ENCODE data around the gene NOP16. TPM values are rescaled to one million over a fixed set of nuclear protein-coding genes. Genes with fewer than 3 reads are reported as not detected.
A peak's percentile ranks its signal among the peaks of the same experiment; 100 is the strongest.

The NOP16 gene
- total RNA-seq, 1 donor from 2014 or later, result 46.3 TPM

- no peaks in the 10 kb centered on the region for H3K27me3 Mint-ChIP-seq (ENCODE audit: low read depth, unreplicated experiment)
- no peak overlapping the region for H3K4me2 ChIP-seq (ENCODE audit: low read length)
- no peak overlapping the region for H2AFZ ChIP-seq (ENCODE audit: low read depth, low read length)
- DNase-seq (ENCODE audit: low read depth), result no peak
- TF ChIP-seq CTCF (IDR thresholded peaks at IDR 0.05; ENCODE audit: insufficient read depth, low read depth, low read length) (no peak), EZH2 (IDR thresholded peaks at IDR 0.05; ENCODE audit: insufficient read depth, low read length) (no peak)
- H3K9me3 ChIP-seq (ENCODE audit: insufficient read depth, low read depth, low read length), result no peaks in the 10 kb centered on the region
- H3K4me1 Mint-ChIP-seq (ENCODE audit: low read depth, unreplicated experiment), result peaks cover 9% of the 10 kb centered on the region
- no peak overlapping the region for H3K27ac Mint-ChIP-seq (ENCODE audit: unreplicated experiment)
- H4K20me1 ChIP-seq (ENCODE audit: insufficient read depth, low read length), result no peaks in the 10 kb centered on the region
- H3K36me3 ChIP-seq (ENCODE audit: insufficient read depth, low read length), result no peaks in the 10 kb centered on the region
- no peak overlapping the region for H3K4me3 ChIP-seq (ENCODE audit: insufficient read depth, low read depth, low read length)
- no peak overlapping the region for H3K27ac ChIP-seq (ENCODE audit: low read depth, low read length)
- H3K9ac ChIP-seq (ENCODE audit: low read length), result no peak overlapping the region
- H3K36me3 Mint-ChIP-seq (ENCODE audit: low read depth, unreplicated experiment), result peaks cover 9% of the 10 kb centered on the region
- H3K9me3 Mint-ChIP-seq (ENCODE audit: unreplicated experiment), result no peaks in the 10 kb centered on the region
- FAIRE-seq, result no peak
- no peaks in the 10 kb centered on the region for H3K79me2 ChIP-seq (ENCODE audit: insufficient read depth, low read length)
- no peaks in the 10 kb centered on the region for H3K4me1 ChIP-seq (ENCODE audit: insufficient read depth, low read length)
- H3K4me3 Mint-ChIP-seq (ENCODE audit: unreplicated experiment), result no peak overlapping the region
- no peaks in the 10 kb centered on the region for H3K27me3 ChIP-seq (ENCODE audit: insufficient read depth, low read length)
These were observed 12.2 kb upstream of the NOP16 start for GRCh38 chr5:176400382-176401156.

- Histone ChIP-seq H3K4me2 (ENCODE audit: low read length) (no peak overlapping the region), H3K79me2 (ENCODE audit: insufficient read depth, low read length) (no peaks in the 10 kb centered on the region), H3K4me3 (ENCODE audit: insufficient read depth, low read depth, low read length) (no peak overlapping the region), H3K36me3 (ENCODE audit: insufficient read depth, low read length) (no peaks in the 10 kb centered on the region), H3K4me1 (ENCODE audit: insufficient read depth, low read length) (no peaks in the 10 kb centered on the region), H3K27me3 (ENCODE audit: insufficient read depth, low read length) (no peaks in the 10 kb centered on the region), H3K27ac (ENCODE audit: low read depth, low read length) (no peak overlapping the region), H3K9ac (ENCODE audit: low read length) (no peak overlapping the region), H2AFZ (ENCODE audit: low read depth, low read length) (no peak overlapping the region), H4K20me1 (ENCODE audit: insufficient read depth, low read length) (no peaks in the 10 kb centered on the region), H3K9me3 (ENCODE audit: insufficient read depth, low read depth, low read length) (no peaks in the 10 kb centered on the region)
- Mint-ChIP-seq H3K27me3 (ENCODE audit: low read depth, unreplicated experiment) (no peaks in the 10 kb centered on the region), H3K27ac (ENCODE audit: unreplicated experiment) (no peak overlapping the region), H3K9me3 (ENCODE audit: unreplicated experiment) (no peaks in the 10 kb centered on the region), H3K4me3 (ENCODE audit: unreplicated experiment) (no peak overlapping the region), H3K36me3 (ENCODE audit: low read depth, unreplicated experiment) (peaks cover 9% of the 10 kb centered on the region), H3K4me1 (ENCODE audit: low read depth, unreplicated experiment) (peaks cover 9% of the 10 kb centered on the region)
- no peak for FAIRE-seq
- no peak for TF ChIP-seq EZH2 (IDR thresholded peaks at IDR 0.05; ENCODE audit: insufficient read depth, low read length)
- TF ChIP-seq CTCF (IDR thresholded peaks at IDR 0.05; ENCODE audit: insufficient read depth, low read depth, low read length), result no peak
- DNase-seq (ENCODE audit: low read depth), result no peak
These were observed 9.5 kb upstream of the NOP16 start for GRCh38 chr5:176397736-176398420.

GRCh38 chr5:176396330-176396729, 7.9 kb upstream of the NOP16 start:
- Histone ChIP-seq H4K20me1 (ENCODE audit: insufficient read depth, low read length) (no peaks in the 10 kb centered on the region), H3K4me2 (ENCODE audit: low read length) (no peak overlapping the region), H3K4me1 (ENCODE audit: insufficient read depth, low read length) (no peaks in the 10 kb centered on the region), H3K9me3 (ENCODE audit: insufficient read depth, low read depth, low read length) (no peaks in the 10 kb centered on the region), H3K9ac (ENCODE audit: low read length) (no peak overlapping the region), H2AFZ (ENCODE audit: low read depth, low read length) (no peak overlapping the region), H3K27ac (ENCODE audit: low read depth, low read length) (no peak overlapping the region), H3K27me3 (ENCODE audit: insufficient read depth, low read length) (no peaks in the 10 kb centered on the region), H3K4me3 (ENCODE audit: insufficient read depth, low read depth, low read length) (no peak overlapping the region), H3K36me3 (ENCODE audit: insufficient read depth, low read length) (peaks cover 4% of the 10 kb centered on the region), H3K79me2 (ENCODE audit: insufficient read depth, low read length) (no peaks in the 10 kb centered on the region)
- Mint-ChIP-seq H3K27ac (ENCODE audit: unreplicated experiment) (peak overlapping the region; percentile 95), H3K9me3 (ENCODE audit: unreplicated experiment) (no peaks in the 10 kb centered on the region), H3K4me3 (ENCODE audit: unreplicated experiment) (peak overlapping the region; percentile 58), H3K4me1 (ENCODE audit: low read depth, unreplicated experiment) (peaks cover 9% of the 10 kb centered on the region), H3K27me3 (ENCODE audit: low read depth, unreplicated experiment) (no peaks in the 10 kb centered on the region), H3K36me3 (ENCODE audit: low read depth, unreplicated experiment) (peaks cover 9% of the 10 kb centered on the region)
- DNase-seq (ENCODE audit: low read depth), result no peak
- no peak for FAIRE-seq
- no peak for TF ChIP-seq CTCF (IDR thresholded peaks at IDR 0.05; ENCODE audit: insufficient read depth, low read depth, low read length)
- TF ChIP-seq EZH2 (IDR thresholded peaks at IDR 0.05; ENCODE audit: insufficient read depth, low read length), result no peak
